ENCODE measurements around the gene NFKBIE.

Gene NFKBIE

GRCh38 chr6:44272529-44272928, 7.2 kb upstream of the NFKBIE start:
- DNase-seq = no peak

GRCh38 chr6:44271914-44272313, 6.6 kb upstream of the NFKBIE start:
- no peak for DNase-seq

- DNase-seq = no peak
Observed at GRCh38 chr6:44271406-44271723, 6.0 kb upstream of the NFKBIE start.

- DNase-seq = no peak
Observed at GRCh38 chr6:44270526-44271405, 5.4 kb upstream of the NFKBIE start.

- no peak for DNase-seq
Observed at GRCh38 chr6:44269921-44270525, 4.7 kb upstream of the NFKBIE start, which contains the start of gene TMEM151B. TMEM151B (plus strand) TSS chr6:44270450; CDS start chr6:44270743, 293 bp downstream.

- peak; percentile 59 for DNase-seq
Observed at GRCh38 chr6:44269178-44269920, 4.0 kb upstream of the NFKBIE start.

GRCh38 chr6:44268095-44268628, 2.8 kb upstream of the NFKBIE start:
- peak; percentile 70 for DNase-seq

- DNase-seq = no peak
Observed at GRCh38 chr6:44267252-44267651, 1.9 kb upstream of the NFKBIE start.

- no peak for DNase-seq
Observed at GRCh38 chr6:44266347-44266746, 996 bp upstream of the NFKBIE start.

- DNase-seq = no peak
Observed at GRCh38 chr6:44265722-44266233, 427 bp upstream of the NFKBIE start.

- peak; percentile 69 for DNase-seq
Observed at GRCh38 chr6:44264154-44265006, 971 bp downstream of the NFKBIE start.

GRCh38 chr6:44263354-44264100, 1.8 kb downstream of the NFKBIE start:
- peak; percentile 63 for DNase-seq

- DNase-seq = no peak
Observed at GRCh38 chr6:44262467-44263353, 2.6 kb downstream of the NFKBIE start.

GRCh38 chr6:44261581-44261980, 3.8 kb downstream of the NFKBIE start:
- no peak for DNase-seq

- no peak for DNase-seq
Observed at GRCh38 chr6:44260451-44261297, 4.7 kb downstream of the NFKBIE start.

GRCh38 chr6:44260011-44260410, 5.3 kb downstream of the NFKBIE start:
- no peak for DNase-seq

GRCh38 chr6:44258921-44259320, 6.4 kb downstream of the NFKBIE start:
- DNase-seq = no peak

- no peak for DNase-seq
Observed at GRCh38 chr6:44258325-44258863, 7.0 kb downstream of the NFKBIE start.

GRCh38 chr6:44257753-44258324, 7.5 kb downstream of the NFKBIE start:
- no peak for DNase-seq

Measured in activated CD4-positive, alpha-beta T cell treated with anti-CD3 and anti-CD28 coated beads, Interleukin-10, Interleukin-2, amounts not matched to agents 100 ng/mL and 50 ng/mL, durations not matched to agents 16 hours and 8 hours (primary cell).